Fibroblast of skin of right quadriceps (primary cell): ENCODE results near the gene S100P.
A peak's percentile ranks its signal among the peaks of the same experiment; 100 is the strongest.
"Not testable (repeated sequence)": the region's sequence is repeated elsewhere in the genome, so short reads cannot be mapped to it uniquely, and the experiment has no call there.

ENCODE experiments used
- DNase-seq: peaks from one replicate; pipeline ENCODE4 v3.0.0-alpha.2; 2013

The S100P gene

DNA sequence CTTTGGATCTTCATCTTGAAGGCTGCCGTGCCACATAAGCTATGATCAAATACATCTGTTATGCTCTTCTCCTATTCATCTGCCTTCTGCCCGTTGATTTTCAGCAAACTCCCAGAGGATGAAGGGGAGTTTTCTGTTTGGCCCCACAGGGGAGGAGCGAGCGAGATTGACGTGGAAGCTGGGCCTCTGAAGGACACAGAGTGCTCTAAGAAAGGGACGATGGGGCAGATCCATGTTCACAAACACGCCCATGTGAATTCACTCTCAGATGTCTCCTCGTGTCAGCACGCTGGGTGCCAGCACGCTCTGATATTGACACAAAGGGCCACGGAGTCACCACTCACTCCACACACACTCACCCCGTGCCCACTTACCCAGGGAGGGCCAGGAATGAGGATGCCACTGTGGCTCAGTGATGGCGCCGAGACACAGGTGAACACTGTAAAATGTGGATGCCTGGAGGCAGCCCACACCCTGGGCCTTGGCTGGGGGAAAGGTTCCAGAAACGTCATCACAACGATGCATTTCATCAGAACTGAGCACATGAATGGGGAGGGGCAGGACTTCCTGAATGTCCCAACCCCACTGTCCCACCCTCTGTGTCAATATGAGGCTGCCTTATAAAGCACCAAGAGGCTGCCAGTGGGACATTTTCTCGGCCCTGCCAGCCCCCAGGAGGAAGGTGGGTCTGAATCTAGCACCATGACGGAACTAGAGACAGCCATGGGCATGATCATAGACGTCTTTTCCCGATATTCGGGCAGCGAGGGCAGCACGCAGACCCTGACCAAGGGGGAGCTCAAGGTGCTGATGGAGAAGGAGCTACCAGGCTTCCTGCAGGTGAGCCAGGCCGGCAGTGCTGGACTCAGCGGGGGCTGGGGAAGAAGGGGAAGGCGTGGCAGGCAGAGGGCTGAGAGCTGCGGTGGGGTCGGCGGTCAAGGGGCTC lies at the start of gene S100P:
S100P (plus strand) TSS at position 648 of the 946 bp plus-strand sequence; CDS start at position 703, 55 bp downstream.
- peak; percentile 24 for DNase-seq

DNA sequence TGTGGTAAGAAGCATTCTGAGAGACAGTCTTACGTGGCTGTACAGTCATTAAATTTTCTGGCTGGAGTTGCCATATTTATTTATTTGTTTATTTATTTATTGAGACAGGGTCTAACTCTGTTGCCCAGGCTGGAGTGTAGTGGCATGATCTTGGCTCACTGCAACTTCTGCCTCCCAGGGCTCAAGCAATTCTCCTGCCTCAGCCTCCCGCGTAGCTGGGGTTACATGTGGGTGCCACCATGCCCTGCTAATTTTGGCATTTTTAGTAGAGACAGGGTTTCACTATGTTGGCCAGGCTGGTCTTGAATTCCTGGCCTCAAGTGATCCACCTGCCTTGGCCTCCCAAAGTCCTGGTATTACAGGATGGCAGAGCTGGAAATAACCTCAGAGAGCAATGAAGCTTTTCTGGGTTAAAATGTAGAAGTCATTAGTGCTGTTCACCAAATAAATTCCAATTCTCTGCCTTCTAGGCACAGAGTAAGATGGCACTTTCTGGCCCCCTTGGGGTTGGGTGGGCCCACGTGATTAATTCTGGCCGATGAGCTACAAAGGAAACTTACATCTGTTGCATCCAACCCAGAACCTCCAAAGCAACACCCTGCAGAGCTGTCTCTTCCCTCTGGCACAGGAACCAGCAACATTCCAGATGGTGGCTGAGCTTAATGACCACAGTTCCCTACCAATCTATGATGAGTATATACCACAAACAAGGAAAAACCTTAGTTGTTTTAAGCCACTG lies 48.7 kb upstream of the S100P start:
- no peak for DNase-seq

DNA sequence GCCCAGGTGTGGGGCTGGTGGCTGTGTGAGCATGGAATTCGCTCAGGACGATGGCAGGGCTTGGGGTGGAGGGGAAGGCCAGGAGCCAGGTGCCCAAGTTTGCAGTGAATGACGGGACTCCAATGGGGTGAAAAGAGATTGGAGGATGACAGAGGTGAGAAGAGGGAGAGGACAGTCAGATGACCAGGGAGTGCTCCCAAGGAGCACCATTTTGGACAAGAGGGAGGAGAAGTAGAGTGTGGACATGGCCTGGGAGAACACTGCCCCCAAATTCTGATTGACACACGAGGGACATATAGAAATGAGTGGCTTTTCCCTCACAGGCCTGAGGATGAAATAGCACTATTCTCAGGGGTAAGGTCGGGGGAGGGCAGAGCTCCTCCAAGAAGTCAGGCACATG lies 46.5 kb upstream of the S100P start:
- no peak for DNase-seq

DNA sequence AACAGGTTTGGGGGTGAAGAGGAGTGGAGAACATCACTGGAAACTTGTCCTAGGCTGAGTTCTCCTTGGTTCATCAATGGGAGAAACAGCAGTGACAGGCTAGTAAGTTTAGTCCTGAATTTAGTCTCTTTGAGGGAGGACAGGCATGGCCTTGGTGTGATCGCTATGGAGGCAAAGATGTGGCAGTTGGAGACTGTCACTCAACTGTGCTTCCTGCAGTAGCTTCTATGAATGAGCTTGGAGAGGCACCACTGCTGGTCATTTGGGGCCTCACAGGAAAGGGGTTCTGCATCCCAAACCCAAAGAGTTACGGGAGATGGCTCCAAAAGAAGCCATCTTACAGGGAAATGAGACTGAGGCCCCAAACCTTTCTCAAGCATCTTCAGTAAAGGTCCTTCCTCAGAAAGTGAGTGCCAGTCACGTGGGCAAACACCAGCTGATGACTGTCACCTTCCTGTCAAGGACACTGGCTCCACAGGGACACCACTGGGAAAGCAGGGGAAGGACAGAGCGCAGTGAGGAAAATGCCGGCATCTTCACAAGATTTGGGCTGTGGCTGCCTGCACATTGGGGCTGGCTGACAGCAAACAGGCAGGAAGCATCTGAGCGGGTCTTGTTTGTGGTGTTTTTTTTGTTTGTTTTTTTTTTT lies 46.0 kb upstream of the S100P start:
- no peak for DNase-seq

DNA sequence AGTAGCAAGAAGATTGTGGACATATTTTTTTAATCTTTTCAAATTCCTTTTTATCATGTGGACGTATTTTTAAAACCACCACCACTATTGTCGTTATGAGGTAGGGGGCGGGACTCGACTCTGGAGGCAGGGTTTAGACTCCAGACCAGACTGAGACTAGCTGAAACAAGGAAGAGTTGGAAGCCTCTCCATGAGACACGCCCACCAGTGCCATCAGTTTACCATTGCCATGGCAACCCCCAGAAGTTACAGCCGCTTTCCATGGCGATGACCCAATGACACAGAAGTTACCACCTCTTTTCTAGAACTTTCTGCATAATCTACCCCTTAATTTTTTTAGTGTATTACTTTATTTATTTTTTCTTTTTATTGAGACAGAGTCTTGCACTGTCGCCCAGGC lies 44.5 kb upstream of the S100P start:
- DNase-seq = no peak

DNA sequence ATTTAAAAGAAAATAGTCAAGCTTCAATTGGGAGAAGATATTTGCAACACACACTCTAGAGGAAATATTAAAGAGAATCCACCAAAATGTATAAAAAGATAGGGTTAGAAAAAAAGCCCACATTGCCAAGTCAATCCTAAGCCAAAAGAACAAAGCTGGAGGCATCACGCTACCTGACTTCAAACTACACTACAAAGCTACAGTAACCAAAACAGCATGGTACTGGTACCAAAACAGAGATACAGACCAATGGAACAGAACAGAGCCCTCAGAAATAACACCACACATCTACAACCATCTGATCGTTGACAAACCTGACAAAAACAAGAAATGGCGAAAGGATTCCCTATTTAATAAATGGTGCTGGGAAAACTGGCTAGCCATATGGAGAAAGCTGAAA lies 39.5 kb upstream of the S100P start:
- DNase-seq = not testable (repeated sequence)

DNA sequence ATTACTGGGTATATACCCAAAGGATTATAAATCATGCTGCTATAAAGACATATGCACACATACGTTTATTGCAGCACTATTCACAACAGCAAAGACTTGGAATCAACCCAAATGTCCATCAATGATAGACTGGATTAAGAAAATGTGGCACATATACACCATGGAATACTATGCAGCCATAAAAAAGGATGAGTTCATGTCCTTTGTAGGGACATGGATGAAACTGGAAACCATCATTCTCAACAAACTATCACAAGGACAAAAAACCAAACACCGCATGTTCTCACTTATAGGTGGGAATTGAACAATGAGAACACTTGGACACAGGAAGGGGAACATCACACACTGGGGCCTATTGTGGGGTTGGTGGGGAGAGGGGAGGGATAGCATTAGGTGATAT lies 38.4 kb upstream of the S100P start:
- DNase-seq = not testable (repeated sequence)

DNA sequence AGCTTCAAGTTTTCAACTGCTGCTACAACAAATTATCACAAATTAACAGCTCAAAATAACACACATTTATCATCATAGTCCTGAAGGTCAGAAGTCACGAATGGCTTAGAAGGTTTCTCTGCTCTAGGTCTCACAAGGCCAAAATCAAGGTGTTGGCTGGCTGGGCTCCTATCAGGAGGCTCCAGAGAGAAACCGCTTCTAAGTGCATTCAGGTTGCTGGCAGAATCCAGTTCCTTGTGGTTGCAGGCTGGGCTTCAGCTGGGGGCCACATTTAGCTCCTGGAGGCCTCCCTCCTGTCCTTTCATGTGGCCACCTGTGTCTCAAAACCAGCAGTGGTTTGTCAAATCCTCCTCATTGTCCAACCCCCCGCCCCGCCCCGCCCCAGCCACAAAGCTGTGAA lies 37.8 kb upstream of the S100P start:
- DNase-seq = no peak

DNA sequence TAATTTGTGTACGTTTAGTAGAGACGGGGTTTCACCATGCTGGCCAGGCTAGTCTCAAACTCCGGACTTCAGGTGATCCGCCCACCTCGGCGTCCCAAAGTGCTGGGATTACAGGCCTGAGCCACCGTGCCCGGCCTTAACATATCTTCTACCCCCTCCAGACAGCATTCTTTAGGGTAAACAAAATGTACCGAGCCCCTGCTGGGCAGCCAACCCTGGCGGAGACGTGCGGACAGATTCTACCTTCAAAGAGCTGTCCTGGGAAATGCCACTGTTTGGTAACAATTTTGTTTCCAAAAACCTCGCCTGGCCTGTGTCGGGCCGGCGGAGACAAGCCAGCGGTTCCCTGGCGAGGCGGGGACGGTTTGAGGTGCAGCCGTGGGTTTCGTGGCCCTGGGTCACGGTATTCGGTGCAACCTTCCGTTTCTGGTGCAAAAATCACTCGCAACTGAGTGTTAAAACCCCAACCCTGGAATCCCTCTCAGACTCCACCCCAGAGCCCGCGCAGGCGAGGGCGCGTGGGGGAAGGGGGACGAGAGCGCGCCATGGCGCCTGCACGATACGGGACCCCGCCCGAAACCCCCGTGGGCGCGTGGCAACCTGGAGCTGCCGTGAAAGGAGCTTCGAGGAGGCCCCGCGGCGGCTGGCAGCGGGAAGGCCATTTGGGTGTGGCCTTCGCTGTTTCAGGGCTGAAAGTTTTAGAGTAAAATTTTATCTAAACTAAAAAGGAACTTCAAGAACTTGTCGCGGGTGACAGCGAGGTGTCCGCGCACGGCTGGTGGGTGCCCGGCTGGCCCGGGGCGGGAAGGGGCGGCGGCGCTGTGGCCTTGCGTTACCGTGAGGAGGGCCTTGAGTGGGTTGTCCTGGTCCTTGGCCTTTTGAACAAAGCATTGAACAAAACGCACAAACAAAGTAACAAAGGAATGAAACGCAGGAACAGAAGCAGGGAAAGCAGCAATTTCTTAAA lies 36.2 kb upstream of the S100P start:
- DNase-seq = no peak

DNA sequence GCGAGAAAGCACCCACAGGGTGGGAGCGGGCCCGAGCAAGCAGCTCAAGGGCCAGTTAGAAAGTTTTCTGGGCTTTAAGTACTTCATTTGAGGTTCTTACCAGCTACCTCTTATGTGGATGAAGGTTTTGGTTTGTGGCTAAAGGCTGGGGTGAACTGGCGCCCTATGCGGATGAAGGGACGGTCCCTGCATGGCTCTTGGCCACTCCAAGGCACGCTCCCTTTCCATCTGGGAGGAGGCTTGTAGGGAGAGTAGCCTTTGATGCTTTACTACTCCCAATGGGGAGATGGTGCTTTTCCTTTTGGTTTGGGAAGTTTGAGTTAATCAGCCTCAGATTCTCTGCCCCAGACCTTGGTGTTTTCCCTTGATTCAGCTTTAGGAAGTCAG lies 35.5 kb upstream of the S100P start:
- DNase-seq = no peak

DNA sequence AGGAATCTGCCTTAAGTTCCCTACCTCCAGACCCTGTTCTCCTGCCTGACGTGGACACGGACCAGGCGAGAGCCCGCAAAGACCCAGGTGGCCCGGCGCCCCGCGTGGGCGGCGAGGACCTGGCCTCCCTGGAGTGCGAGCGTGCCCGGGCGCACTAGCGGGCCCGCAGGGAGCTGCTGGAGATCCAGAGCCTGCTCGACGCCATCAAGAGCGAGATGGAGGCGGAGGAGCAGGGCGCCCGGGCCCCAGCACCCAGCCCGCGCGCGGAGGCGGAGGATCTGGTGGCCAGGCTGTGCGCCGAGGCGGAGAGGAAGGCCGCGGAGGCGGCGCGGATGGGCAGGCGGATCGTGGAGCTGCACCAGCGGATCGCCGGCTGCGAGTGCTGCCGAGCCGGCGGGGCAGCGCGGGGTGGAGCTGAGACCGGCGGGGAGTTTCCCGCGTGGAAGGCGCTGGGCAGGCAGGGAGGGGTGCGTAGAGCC lies 35.0 kb upstream of the S100P start:
- DNase-seq = peak; percentile 34

DNA sequence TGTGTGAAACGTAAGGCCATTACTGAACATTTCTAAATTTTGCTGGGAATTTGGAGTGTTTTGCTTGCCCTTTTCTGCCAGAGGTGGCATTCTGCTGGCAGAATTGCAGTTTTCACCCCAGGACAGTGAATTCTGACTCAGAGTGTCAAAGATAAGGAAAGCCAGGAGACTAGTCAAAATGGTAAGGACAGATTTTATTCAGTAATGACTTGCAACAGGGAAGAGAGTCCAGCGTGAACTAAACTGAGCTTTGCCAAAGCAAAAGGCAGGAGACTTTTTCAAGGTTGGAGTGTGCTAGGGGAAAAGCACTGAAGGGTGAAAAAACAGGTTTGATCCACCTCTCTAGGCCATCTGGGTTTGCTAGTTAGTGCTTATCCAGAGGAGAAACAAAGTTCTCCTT lies 33.8 kb upstream of the S100P start:
- DNase-seq = no peak

DNA sequence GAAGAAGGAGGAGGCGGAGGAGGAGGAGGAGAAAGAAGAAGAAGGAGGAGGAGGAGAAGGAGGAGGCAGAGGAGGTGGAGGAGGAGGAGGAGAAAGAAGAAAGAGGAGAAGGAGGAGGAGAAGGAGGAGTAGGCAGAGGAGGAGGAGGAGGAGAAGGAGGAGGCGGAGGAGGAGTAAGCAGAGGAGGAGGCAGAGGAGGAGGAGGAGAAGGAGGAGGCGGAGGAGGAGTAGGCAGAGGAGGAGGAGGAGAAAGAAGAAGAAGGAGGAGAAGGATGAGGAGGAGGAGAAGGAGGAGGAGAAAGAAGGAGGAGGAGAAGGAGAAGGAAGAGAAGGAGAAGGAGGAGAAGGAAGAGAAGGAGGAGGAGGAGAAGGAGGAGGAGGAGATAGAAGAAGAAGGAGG lies 33.2 kb upstream of the S100P start:
- DNase-seq = no peak

DNA sequence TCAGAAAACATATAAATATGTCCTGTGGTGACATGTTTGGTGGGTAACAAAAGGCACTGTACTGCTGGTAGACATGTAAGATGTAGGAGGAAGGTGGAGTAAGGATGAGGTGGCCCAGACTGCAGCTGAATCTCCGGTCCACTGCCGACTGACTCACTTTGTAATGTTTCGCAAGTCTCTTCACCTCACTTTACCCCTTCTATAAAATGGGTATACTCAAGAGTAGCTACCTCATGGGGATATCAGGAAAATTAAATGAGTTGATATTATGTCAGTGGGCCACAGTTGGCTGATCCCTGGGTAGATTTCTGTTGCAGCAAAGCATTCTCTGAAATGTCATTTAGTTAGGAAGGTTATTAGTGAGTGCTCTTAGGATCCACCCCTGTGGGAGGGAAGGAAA lies 31.1 kb upstream of the S100P start:
- no peak for DNase-seq

DNA sequence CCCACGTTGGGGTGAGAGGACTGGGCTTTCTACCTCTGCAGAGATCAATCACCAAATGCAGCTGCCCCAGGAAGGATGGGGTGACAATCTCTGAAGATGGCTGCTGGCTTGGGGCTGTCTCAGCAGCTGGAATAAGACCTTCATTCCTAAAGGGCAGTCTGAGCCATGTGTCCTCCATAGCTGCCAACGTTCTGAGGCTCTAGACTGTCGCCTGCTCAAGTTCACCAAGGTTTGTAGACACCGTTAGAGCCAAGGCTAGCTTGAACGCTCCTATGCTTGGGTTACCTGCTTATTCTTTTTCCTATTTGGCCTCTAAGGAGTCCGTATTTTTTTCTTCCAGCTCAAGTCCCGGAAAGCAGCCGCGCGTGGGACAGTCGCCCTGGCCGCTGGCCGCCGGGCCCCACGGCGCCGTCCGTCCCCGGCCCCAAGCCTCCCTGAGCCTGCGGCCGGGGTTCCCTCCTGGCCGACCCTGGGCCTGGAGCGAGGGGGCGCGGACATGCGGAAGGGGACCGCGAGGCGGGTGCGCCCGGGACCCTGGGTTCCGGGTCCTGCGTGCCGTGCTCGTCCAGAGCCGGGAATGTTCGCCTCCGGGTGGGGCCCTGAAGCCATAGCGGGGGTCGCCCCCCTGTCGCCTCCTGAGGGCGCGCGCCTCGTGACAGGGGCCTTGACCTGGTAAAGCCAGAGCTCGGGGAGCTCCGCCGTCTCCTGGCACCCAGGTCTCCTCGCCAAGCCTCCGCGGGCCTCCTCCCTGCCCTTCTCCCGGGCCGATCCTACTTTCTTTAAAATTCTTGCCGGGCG lies 29.9 kb upstream of the S100P start:
- no peak for DNase-seq

DNA sequence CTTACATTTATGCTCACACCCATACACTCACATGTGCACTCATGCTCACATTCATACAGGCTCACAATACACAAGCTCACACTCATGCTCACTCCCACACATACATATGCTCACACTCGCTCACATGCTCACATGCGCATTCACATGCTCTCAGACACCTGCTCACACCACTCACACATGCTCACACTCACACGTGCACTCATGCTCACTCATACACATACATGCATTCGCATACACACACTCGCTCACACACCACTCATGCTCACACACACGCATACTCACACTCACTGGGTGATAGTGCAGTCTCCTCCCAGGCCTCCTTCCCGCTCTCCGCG lies 28.4 kb upstream of the S100P start:
- no peak for DNase-seq

DNA sequence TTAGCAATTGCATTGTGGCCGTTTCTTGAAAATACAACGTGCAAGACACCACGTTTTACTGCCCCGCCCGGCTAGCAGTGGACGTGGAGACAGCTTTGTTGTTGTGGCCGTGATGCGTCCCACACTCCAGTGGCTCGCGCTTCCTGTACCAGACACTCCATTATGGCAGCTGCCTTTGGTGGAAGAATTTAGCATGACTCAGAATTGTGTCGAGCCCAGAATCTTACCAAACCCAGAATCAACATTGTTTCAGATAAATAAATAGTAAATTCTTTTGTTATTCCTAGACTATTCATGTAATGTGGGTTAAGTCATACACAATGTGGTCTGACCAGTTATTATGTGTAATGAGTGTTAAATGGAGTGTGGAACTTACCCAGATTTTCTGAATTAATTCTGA lies 25.3 kb upstream of the S100P start:
- DNase-seq = peak; percentile 29

DNA sequence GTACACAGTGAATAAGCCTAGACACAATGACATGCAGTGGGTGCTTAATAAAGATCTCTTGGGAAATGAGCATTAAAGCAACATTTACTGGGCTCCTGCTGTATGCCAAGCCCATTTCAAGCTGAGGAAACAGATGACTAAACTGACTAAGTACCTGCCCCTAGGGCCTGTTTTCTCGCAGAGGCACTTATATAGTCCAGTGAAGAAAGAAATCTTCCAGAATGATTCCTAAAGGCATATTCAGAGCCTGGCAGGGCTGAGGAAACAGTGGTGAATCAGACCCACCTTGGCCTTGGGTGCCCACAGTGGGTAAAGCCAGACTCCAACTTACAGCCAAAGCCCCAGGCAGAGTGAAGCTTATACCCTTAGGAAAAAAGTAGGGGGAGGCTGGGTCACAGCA lies 22.0 kb upstream of the S100P start:
- no peak for DNase-seq

DNA sequence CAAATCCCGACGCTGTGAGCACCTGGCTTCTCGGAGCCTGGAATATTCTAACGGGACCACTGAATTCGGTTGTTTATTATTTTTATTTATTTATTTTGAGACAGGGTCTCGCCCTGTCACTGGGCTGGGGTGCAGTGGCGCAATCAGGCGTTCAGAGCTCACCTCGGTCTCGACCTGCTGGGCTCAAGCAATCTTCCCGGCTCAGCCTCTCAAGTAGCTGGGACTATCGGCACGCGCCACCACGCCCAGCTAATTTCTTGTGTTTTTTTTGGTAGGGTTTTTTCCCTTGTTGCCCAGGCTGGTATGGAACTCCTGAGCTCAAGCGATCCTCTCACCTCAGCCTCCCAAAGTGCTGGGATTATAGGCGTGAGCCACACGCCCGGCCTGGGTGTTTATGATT lies 21.5 kb upstream of the S100P start:
- DNase-seq = no peak

DNA sequence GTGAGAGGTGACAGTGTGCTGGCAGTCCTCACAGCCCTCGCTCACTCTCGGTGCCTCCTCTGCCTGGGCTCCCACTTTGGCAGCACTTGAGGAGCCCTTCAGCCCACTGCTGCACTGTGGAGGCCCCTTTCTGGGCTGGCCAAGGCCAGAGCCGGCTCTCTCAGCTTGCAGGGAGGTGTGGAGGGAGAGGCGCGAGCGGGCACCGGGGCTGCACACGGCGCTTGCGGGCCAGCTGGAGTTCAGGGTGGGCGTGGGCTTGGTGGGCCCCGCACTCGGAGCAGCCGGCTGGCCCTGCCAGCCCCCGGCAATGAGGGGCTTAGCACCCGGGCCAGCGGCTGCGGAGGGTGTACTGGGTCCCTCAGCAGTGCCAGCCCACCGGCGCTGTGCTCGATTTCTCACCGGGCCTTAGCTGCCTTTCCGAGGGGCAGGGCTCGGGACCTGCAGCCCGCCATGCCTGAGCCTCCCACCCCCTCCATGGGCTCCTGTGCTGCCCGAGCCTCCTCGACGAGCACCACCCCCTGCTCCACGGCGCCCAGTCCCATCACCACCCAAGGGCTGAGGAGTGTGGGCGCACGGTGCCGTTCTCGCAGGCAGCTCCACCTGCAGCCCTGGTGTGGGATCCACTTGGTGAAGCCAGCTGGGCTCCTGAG lies 21.0 kb upstream of the S100P start:
- not testable (repeated sequence) for DNase-seq

DNA sequence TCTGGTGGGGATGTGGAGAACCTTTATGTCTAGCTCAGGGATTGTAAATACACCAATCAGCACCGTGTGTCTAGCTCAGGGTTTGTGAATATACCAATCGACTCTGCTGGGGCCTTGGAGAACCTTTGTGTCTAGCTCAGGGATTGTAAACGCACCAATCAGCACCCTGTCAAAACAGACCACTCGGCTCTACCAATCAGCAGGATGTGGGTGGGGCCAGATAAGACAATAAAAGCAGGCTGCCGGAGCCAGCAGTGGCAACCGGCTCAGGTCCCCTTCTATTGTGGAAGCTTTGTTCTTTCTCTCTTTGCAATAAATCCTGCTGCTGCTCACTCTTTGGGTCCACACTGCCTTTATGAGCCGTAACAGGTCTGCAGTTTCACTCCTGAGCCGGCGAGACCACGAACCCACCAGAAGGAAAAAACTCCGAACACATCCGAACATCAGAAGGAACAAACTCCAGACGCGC lies 20.5 kb upstream of the S100P start:
- peak; percentile 50 for DNase-seq
